NCI-H510A treated with DMSO at 0.1 percent for 48 hours (cell line): Measurements from ENCODE around the gene RGS7.
A peak's percentile ranks its signal among the peaks of the same experiment; 100 is the strongest.

ENCODE experiments used
- DNase-seq: peaks from one replicate; lab custom pipeline; 2025; lab: John Stamatoyannopoulos, UW

Gene RGS7

DNA sequence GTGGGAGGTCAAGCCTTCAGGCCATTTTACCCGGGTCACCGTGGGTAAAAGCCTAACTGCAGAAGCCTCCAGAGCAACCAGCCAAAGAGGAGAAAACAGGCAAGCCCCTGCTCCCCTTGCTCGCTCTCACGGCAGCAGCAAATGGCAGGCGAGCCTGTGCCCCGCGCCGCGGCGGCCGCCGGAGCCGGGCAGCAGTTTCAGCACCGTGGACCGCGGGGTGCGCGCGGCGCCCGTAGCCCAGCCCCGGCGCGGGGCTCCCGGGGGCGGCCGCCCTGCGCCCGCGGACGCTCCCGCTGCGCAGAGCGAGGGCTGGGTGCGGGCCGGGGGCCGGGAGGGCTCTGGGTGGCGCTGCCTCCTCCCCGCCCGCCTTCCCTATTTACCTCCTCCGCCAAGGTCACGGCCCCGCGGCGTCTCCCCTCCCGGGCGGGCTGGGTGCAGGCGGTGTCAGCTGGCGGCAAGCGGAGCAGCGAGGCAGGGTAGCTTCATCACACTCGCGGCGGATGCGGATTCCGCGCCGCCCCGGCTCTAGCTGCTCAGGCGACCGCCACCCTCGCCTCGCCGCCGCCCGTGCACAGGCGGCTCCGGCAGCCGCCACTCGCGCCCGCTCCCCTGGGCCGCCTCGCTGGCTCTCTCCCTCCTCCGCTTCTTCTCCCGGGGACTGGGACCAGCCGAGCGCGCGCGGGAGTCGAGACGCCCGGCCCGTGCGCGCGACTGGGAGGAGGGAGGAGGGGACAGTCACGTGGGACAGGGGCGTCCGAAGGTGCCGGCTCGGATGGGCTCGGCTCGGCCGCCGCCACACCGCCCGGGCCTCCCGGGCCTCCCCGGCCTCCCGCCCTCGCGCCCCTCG, at the start of gene RGS7:
Gene RGS7, minus strand, starts transcription at position 687 of the 847 bp plus-strand sequence.
- DNase-seq, result peak; percentile 44

DNA sequence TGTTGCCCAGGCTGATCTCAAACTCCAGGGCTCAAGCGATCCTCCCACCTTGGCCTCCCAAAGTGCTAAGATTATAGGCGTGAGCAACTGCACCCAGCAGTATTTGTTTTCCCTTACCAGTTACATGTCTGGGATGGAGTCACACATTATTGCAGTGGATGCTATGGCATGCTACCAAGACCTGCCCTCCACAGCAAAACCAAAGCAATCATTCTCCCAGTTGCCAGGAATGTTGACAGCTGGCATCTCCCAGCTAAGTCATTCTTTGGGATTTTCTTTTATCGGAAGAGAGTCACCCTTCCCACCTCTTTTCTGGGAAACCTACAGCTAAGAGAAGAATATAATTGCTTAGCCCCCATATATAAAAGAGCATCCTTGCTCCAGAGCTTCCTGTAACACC, 49.4 kb upstream of the RGS7 start:
- DNase-seq, result no peak

DNA sequence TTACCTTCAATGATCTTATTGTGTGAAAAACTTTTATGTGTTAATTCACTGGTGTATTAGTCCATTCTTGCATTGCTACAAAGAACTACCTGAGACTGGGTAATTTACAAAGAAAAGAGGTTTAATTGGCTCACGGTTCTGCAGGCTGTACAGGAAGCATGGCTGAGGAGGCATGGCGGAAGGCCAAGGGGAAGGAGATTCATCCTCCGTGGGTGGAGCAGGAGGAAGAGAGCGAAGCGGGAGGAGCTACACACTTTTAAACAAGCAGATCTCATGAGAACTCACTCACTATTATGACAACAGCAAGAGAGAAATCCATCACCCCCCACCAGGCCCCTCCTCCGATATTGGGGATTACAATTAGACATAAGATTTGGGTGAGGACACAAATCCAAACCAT, 44.2 kb upstream of the RGS7 start:
- no peak for DNase-seq

DNA sequence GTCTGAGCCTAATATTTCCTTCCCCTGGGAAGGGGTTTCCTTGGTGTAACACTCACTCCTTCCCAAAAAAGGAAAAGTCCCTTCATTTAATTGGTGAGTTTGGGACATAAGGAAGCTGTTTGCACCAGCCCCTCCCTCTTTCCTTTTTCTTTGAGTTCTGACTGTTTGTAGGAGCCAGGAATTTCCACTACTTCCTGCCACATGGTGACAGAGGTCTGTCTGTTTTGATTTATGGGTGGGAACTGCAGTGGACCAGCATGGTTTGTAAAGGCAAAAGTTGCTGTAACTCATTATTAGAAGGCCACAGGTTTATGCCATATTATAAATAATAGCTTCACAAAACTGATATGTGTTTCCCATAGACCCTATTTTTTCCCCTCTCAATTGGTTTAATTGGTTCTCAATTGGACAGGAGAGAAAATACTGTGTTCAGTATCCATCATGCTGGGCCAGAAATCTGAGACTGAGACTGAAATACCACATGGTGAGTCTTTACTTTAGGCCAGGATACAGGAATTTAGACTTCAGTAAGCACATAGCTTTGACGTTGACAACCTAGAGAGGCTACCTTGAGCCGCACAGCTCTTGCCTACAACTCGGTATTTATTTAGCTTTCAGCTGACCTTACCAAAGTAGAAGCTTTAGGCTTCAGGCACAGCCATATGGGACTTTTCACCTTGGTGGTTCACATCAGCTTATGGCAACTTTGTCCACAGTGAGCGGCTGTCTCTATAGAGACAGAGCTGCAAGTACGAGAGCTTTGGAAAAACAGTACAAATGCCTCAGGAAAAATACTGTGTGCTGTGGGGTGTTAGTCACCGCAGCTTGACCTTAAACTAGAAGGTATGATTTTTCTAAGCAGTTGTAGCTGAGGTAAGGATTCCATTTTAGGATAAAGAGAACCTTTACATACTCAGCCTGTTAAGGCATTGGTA, 40.0 kb upstream of the RGS7 start:
- DNase-seq, result no peak

DNA sequence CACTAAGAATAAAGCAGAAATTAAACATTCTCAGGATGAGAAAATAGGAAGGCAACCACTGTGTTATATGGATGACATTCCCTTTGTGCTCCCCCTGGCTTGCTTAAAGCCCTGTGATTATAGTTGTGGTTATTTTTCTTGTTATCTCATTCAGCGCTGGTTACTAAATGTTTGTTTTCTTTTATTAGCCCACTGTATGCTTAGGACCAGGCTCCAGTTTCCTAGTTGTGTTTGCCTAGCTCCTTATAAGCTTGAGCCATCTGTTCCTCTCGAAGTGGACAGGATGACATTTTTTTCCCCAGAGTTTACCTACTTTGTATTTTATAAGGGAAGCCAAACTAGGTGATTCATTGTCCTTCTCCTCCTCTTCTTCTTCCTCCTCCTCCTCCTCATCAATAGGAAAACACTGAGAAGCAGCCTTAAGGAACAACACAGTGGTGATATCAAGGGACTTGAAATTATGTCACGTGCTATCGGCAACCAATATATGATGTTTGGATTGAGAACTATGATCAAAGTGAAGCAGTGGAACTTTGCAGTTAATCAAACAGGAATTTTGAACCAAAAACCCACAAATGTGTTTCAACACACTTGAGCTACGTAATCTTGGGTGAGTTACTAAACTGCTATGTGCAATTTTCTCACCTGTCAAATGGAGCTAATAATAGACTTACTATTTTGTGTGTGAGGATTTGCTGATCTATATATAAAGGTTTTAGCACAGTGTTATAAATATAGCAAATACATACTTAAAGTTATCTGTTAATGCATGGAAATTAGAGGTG, 35.1 kb upstream of the RGS7 start:
- DNase-seq, result peak; percentile 46

DNA sequence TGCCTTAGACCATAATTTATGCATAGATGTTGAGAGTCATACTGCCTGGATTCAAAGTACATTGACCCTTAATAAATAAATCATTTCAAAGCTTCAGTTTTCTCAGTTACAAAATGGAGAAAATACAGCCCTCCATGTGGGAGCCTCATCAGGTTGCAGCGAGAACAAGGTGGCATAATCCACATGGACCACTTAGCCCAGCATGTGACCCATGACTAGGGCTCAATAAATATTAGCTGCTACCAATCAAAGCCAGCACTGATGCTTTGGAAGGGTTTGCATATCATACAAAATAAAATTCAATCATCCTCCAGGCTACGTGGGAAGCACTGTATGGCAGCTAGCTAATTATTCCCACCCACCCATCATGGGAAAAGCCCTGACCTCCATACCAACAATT, 33.5 kb upstream of the RGS7 start:
- DNase-seq, result no peak

DNA sequence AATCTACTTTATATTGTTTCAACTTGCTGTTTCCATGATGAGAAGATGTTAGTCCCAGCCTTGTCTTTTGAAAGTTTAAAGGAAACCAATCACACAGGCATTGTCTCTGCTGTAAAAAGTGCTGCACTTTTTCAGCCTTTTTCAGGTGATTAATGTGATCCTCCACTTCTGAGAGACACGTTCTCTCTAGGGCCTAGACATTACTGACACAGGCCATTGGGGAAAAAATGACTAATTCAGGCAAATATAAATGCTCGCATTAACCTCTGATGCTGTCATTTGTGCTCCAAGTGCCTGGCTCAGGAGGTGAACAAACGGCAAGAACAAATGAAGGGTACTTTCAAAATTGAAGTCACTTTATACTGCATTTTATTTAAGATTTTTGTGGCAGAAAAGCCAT, 32.4 kb upstream of the RGS7 start:
- no peak for DNase-seq

DNA sequence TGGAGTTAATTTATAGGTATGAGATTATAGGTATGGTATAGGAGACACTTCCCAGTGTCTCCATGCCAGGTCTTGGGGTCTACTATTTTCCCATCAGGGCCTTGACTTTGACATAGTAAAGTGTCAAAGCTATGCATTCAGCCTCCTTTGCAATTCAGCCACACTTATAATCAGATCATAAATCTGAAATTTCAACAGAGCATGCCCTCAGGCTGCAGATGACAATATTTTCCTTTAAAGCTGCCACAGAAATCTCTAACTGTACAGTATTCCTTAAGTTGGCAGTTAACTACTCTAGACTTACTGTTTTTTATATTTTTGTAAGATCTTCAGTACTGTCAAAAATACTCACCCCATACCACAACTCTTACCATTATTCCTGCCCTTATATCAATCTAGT, 30.2 kb upstream of the RGS7 start:
- DNase-seq, result no peak

DNA sequence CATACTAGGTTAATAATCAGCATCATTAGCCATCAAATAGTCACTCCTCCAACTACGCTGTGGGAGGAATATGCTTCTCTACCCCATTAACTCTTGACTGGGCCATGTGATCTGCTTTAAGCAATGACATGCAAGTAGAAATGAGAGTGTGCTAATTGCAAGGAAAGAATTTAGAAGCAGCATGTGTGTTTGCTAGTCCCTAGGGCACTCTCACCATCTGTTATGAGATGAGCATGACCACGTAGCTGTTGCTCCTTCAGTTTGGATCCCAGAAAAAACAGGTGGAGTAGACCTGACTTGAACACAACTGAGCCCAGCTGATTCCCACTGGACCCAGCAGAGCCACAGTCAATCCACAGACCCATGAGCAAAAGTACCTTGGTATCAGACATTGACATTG, 19.7 kb upstream of the RGS7 start:
- no peak for DNase-seq

DNA sequence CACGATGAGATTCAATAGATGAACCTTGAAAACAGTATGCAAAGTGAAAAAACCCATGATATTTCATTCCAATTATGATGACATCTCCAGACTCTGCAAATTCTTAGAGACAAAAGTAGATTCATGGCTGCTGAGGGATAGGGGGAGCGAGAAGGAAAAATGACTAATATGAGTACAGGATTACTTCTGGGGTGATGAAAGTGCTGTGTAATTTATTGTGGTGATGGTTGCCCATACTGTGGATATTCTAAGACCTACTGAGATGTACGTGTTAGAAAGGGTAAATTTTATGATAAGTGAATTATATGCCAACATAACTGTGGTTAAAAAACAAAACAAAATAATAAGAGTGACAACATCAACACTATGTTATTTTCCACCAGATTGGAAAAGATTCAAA, 18.9 kb upstream of the RGS7 start:
- no peak for DNase-seq

DNA sequence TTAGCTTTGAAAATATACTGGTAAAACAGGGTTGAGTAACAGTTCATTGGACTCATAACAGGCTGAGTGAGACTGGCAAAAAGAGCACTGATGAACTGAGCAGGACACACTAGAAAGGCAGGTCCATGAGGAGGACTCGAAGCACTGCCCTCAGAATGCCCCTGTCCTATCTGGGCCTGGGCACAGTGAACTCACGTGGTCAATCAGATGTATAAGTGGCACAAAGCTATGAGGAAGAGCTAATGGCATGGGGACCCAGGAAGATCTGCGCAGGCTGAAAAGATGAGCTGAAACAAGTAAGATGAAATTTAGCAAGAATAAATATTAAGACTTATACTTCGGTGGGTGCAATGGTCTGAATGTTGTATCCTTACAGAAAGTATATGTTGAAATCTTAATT, 9.2 kb upstream of the RGS7 start:
- DNase-seq, result no peak

DNA sequence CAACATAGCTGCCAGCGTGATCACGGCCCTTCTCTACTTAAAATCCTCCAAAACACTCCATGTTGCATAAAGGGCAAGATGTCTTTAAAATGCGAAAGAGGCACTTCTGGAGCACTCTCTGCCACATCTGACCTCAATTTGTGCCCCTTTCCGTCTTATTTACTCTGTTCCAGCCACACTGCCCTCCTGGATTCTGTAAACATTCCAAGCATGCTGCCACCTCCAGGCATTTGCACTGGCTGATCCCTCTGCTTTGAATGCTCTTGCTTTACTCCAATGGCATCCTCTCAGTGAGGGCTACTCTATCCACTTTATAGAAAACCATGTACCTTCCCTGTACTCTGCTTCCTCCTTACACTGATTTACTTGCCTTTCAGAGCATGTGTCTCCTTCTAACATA, 5.3 kb upstream of the RGS7 start:
- no peak for DNase-seq

DNA sequence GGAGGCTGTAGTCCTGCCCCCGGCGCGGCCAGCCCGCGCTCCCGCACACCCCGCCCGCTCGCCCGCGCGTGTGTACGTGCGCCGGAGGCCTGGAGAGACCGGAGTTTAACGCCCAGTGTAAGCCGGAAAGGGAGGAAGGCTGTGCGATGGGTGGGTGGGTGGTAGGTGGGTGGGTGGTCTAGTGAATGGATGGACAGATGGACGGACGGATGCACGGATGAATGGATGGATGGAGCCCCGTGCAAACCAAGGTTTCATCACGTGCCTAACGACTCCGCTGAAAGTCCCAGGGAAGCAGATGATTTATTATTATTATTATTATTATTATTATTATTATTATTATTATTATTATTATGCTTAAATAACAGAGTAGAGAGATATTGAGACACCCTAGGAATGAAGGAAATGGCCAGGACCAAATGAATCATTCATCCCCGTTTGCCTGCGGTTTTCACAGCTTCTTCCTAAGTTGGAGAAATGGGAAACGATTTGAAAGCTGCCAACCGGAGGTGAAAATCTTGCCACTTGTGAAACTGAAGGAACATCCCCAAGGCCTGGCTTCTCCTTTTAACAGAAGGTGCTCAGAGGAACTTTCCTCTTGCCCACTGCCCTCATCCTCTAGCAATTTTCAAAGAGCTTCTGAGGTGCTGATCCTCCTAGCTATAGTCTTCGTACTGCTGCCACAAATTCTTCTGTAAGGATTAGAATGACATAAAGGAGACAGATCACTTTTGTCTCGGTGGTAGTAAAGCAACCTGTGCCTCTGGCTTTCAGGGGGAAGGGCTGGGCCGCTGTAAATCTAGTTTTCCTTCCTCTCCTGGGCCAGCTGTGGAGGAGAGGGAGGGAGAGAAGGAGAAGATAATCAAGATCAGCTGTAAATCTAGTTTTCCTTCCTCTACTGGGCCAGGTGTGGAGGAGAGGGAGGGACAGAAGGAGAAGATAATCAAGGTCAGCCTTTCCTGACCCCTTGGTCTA, 648 bp upstream of the RGS7 start:
- no peak for DNase-seq

DNA sequence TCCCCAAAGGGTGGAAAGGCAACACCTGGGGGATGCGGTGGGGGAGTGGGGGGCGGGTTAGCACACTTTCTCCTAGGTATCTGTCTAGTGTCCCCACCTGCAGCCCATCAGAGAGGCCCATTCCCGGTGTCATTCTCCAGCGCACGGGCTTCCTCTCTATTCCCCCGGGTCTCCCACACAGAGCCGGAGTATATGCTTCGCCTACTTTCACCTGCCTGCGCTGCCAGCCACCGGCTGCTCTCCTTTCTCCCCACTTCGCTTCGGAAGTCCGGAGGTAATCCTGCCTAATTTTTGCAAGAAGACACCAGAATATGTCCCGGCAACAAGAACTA, 852 bp downstream of the RGS7 start:
- peak; percentile 26 for DNase-seq

DNA sequence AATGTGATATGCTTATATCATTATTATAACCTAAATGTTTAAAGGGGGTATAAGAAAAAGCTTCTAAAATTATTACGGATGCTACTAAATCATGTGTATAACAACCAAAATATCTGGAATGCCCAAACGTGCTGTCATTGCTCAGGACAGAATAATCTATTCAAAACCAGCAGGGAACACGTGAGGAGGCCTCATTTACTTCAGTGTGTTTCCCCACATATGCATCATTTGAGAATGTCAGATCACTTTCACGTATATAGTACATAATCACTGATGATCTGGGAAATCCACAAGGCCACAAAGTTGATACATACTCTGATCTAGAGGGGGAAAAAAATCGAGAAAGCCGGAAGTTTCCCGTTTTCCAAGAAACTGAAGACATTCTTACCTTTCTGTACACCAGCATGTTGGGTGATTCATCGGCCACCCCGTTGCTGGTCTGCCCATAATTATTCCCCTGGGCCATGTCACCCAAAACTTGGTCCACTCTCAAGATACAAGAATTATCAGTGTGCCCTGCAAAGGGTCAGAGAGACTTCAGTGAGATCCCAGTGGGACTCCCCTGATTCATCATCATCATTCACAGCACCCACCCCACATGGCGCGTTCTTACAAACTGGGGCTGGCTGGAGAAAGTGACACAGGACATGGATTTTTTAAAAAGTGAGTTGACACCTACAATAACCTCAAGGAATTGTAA, 1.5 kb downstream of the RGS7 start:
- no peak for DNase-seq

DNA sequence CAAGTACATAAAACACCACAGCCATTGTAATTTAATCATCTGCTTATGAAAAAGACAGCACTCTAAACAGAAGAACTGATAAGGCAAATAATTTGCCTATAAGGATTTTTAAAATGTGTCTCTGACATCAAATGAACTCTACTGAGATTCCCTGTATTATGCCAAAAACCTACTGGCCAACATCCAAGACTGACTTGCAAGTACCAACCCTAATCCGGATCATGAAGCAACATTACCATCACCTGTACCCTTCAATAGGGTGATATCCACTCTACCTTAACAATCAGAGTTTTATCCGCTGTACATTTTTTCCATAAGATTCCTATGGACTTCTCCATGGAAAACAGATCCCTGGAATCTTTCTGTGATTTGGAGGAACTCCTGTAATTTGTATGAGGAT, 4.6 kb downstream of the RGS7 start:
- no peak for DNase-seq

DNA sequence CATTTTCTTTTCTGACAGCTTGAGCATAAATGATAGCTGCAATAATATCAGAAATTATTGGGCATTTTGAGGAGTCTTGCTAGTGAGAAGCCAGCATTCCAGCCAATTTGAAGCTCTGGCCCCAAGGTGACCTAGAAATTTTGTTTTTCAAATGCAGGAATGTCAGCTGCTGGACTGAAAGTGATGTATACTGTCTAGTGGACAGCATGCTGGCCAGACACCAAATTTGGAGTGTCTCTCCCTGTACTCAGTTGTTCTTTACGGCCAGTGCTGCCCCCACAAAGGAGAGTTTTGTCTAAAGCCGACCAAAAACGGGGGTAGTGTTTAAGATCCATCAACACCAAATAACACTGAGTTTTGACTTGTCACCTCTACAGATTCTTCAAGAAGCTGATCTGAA, 5.2 kb downstream of the RGS7 start:
- DNase-seq, result no peak

DNA sequence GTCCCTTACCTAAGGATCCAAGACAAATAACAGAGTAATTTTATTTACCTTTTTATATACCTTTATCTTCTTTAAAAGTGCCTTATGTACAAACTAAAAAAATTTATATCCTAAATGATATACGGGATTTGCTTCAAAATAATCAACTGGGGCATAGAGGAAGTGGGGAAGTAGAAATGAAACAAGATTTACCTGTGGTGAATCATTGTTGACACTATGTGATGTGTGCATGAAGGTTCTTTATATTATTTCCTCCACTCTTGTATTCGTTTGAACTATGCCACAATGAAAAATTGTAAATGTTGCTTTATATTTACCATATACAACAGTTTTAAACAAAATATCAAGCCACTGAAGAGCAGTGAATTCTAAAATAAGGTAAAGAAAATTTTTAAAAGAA, 13.0 kb downstream of the RGS7 start:
- DNase-seq, result no peak

DNA sequence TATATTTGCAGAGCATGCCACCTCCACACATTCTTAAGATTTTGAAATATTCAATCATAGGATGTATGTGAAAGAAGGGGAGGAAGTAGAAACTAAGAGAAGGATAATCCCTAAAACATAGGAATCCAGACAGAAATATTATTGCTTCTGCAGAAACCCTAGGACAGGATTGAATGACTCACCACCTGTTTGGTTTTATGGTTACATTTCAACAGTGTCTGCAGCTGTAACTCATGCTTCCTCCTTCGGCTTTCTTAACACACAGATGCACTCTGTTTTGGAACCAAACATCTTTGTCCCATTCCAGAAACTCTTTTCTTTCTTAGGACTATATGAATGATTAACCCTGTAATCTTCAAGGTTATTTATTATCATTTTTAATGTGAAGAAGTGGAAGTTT, 20.7 kb downstream of the RGS7 start:
- no peak for DNase-seq

DNA sequence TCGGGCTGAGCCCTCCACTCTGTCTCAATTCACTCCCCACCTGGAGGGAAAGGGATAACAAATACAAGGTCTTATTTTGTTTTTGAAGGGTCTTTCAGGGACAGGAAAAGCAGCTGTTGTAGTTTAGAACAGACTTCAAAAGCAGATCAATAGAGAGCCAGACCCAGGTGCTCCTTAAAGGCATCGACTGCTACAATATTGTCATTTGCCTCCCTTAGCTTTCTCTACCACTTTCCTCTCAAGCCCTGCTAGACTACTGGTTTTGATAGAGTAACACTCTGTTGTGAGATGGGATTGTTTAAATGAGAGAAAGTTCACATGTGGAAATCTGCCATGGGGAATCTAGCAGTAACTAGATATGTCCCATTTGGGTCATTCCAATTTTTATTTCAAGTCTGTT, 24.0 kb downstream of the RGS7 start:
- no peak for DNase-seq

DNA sequence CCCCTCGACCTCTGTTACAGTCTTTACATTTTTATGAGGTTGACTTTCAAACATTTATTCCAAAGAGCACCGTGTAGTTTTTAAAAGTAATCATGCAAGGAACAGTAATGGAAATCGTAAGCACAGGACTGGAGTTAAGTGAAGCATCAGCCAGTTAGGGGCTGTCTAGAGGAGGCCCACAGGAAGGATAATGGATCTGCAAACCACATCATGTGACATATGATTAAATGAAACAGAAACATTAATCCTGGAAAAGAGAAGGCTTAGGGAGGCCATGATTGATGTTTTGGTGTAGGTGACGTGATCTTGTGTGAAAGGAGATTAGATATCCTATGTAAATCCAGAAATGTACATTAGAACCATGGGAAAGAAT, 25.0 kb downstream of the RGS7 start:
- no peak for DNase-seq
